Left ventricle myocardium inferior (tissue), 1 donor: ENCODE results near the gene EOLA1. TPM values are rescaled to one million over a fixed set of nuclear protein-coding genes. Genes with fewer than 3 reads are reported as not detected.
"Not testable (repeated sequence)": the region's sequence is repeated elsewhere in the genome, so short reads cannot be mapped to it uniquely, and the experiment has no call there.

Source experiments
- DNase-seq: peaks from one replicate; pipeline ENCODE4 v3.0.0-alpha.2; 2020
- H3K27ac ChIP-seq: fragments of 200-600 bp; replicated peaks from 2 replicates; pipeline ENCODE4 v1.8.0; 2021
- H3K27me3 ChIP-seq: fragments of 200-600 bp; 2 replicates; pipeline ENCODE4 v1.8.0; 2021; ENCODE audit warnings: low read depth
- H3K36me3 ChIP-seq: fragments of 200-600 bp; 2 replicates; pipeline ENCODE4 v1.8.0; 2021
- H3K4me1 ChIP-seq: fragments of 200-600 bp; 2 replicates; pipeline ENCODE4 v1.8.0; 2021
- H3K4me3 ChIP-seq: fragments of 200-600 bp; 2 replicates; pipeline ENCODE4 v1.8.0; 2021; ENCODE audit warnings: mild to moderate bottlenecking, moderate library complexity
- H3K9me3 ChIP-seq: fragments of 200-600 bp; replicated peaks from 2 replicates; pipeline ENCODE4 v1.8.0; 2021
- CTCF ChIP-seq: fragments of 200-600 bp; IDR thresholded peaks from 2 replicates; pipeline ENCODE4 v1.8.0; 2021; ENCODE audit warnings: antibody characterized with exemption, mild to moderate bottlenecking, borderline replicate concordance
- intact Hi-C: fragments of 100-400 bp; cut with micrococcal nuclease; formaldehyde crosslinking; loops from one replicate; pipeline ENCODE4 v1.11.0; 2022
- total RNA-seq: library from RNA; stranded (reverse); fragmentation: NEBNext Ultra II Directional; extraction: Animal tissue kit (Norgen Biotek cat#: 25700); gene quantifications from one replicate; pipeline ENCODE4 v1.2.1, GENCODE V29; 2021
- donor health status: DM: no; HTN: yes; CAD: no; lungs with severe emphysema.

The EOLA1 gene
- total RNA-seq, 1 donor from 2014 or later, result 31.3 TPM

GRCh38 chrX:149495573-149496071, 45.2 kb upstream of the EOLA1 start:
- peaks cover 54% of the 10 kb centered on the region for H3K36me3 ChIP-seq
- no peak for DNase-seq
- no peak for TF ChIP-seq CTCF

GRCh38 chrX:149497054-149497453, 43.8 kb upstream of the EOLA1 start:
- no peak overlapping the region for H3K4me3 ChIP-seq
- intact Hi-C loops, result no loop called here
- TF ChIP-seq CTCF, result no peak
- no peak for DNase-seq
- no peak overlapping the region for H3K27ac ChIP-seq
- H3K9me3 ChIP-seq, result no peaks in the 10 kb centered on the region
- H3K36me3 ChIP-seq, result peaks cover 62% of the 10 kb centered on the region
- peaks cover 26% of the 10 kb centered on the region for H3K4me1 ChIP-seq
- H3K27me3 ChIP-seq, result no peaks in the 10 kb centered on the region

More at GRCh38 chrX:149495573-149496071, 45.2 kb upstream of the EOLA1 start:
- Histone ChIP-seq H3K4me1 (peaks cover 33% of the 10 kb centered on the region), H3K9me3 (no peaks in the 10 kb centered on the region), H3K4me3 (no peak overlapping the region), H3K27me3 (no peaks in the 10 kb centered on the region), H3K27ac (peak overlapping the region; percentile 12)
- intact Hi-C loops, result no loop called here

GRCh38 chrX:149497626-149498025, 43.2 kb upstream of the EOLA1 start:
- H3K36me3 ChIP-seq, result peaks cover 62% of the 10 kb centered on the region
- DNase-seq, result no peak
- TF ChIP-seq CTCF, result no peak
- no peaks in the 10 kb centered on the region for H3K27me3 ChIP-seq
- no peak overlapping the region for H3K4me3 ChIP-seq
- H3K9me3 ChIP-seq, result no peaks in the 10 kb centered on the region
- H3K4me1 ChIP-seq, result peaks cover 25% of the 10 kb centered on the region
- no peak overlapping the region for H3K27ac ChIP-seq
- intact Hi-C loops, result no loop called here

- Histone ChIP-seq H3K27ac (no peak overlapping the region), H3K27me3 (no peaks in the 10 kb centered on the region), H3K4me1 (peaks cover 16% of the 10 kb centered on the region), H3K4me3 (no peak overlapping the region), H3K36me3 (peaks cover 62% of the 10 kb centered on the region), H3K9me3 (no peaks in the 10 kb centered on the region)
- DNase-seq, result no peak
- no peak for TF ChIP-seq CTCF
- intact Hi-C loops, result no loop called here
Observed at GRCh38 chrX:149498767-149499166, 42.0 kb upstream of the EOLA1 start.

- peaks cover 59% of the 10 kb centered on the region for H3K36me3 ChIP-seq
- H3K27ac ChIP-seq, result no peak overlapping the region
- no peak overlapping the region for H3K4me3 ChIP-seq
- no peak for TF ChIP-seq CTCF
- DNase-seq, result no peak
- peaks cover 16% of the 10 kb centered on the region for H3K4me1 ChIP-seq
- H3K9me3 ChIP-seq, result no peaks in the 10 kb centered on the region
- intact Hi-C loops, result no loop called here
- H3K27me3 ChIP-seq, result no peaks in the 10 kb centered on the region
Observed at GRCh38 chrX:149499766-149500165, 41.0 kb upstream of the EOLA1 start.

GRCh38 chrX:149502923-149503322, 37.9 kb upstream of the EOLA1 start:
- H3K4me3 ChIP-seq, DNase-seq, H3K27ac ChIP-seq, intact Hi-C loops, H3K9me3 ChIP-seq, H3K27me3 ChIP-seq: not testable (repeated sequence)
- H3K4me1 ChIP-seq, result peaks cover 16% of the 10 kb centered on the region
- peaks cover 29% of the 10 kb centered on the region for H3K36me3 ChIP-seq

GRCh38 chrX:149503446-149503845, 37.4 kb upstream of the EOLA1 start:
- H3K9me3 ChIP-seq, H3K27me3 ChIP-seq, DNase-seq, intact Hi-C loops: not testable (repeated sequence)
- H3K27ac ChIP-seq, result peak overlapping the region; percentile 36
- H3K36me3 ChIP-seq, result peaks cover 24% of the 10 kb centered on the region
- H3K4me1 ChIP-seq, result peaks cover 16% of the 10 kb centered on the region
- H3K4me3 ChIP-seq, result peak overlapping the region; percentile 78
